ENCODE data around the gene ADK. TPM values are rescaled to one million over a fixed set of nuclear protein-coding genes. Genes with fewer than 3 reads are reported as not detected.
A peak's percentile ranks its signal among the peaks of the same experiment; 100 is the strongest.

ADK gene
- total RNA-seq, 1 donor from 2014 or later = 53.7 TPM

DNA sequence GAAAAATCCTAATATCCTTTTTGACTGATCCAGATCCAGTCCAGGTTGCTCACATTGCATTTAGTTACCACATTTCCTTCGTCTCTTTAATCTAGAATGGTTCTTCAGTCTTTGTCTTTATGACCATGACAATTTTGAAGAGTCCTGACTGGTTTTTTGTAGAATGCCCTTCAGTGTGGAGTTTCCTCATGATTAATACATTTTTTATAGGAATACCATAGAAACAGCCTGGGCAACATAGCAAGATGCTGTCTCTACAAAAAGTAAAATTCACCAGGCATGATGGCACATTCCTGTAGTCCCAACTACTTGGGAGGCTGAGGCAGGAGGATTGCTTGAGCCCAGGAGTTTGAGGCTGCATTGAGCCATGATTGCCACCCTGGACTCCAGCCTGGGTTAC is 390.4 kb downstream of the ADK start:
- H3K27me3 ChIP-seq (ENCODE audit: control insufficient read depth, insufficient read depth, low read length) = no peaks in the 10 kb centered on the region
- FAIRE-seq (no peak), DNase-seq (ENCODE audit: low read depth) (no peak)
- H3K36me3 ChIP-seq (ENCODE audit: control insufficient read depth, insufficient read depth, low read length) = no peaks in the 10 kb centered on the region
- H3K4me3 ChIP-seq (ENCODE audit: low read depth, low read length) = no peak overlapping the region
- TF ChIP-seq, protein P1, sequence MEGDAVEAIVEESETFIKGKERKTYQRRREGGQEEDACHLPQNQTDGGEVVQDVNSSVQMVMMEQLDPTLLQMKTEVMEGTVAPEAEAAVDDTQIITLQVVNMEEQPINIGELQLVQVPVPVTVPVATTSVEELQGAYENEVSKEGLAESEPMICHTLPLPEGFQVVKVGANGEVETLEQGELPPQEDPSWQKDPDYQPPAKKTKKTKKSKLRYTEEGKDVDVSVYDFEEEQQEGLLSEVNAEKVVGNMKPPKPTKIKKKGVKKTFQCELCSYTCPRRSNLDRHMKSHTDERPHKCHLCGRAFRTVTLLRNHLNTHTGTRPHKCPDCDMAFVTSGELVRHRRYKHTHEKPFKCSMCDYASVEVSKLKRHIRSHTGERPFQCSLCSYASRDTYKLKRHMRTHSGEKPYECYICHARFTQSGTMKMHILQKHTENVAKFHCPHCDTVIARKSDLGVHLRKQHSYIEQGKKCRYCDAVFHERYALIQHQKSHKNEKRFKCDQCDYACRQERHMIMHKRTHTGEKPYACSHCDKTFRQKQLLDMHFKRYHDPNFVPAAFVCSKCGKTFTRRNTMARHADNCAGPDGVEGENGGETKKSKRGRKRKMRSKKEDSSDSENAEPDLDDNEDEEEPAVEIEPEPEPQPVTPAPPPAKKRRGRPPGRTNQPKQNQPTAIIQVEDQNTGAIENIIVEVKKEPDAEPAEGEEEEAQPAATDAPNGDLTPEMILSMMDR (IDR thresholded peaks at IDR 0.05; ENCODE audit: insufficient read depth, low read length, severe bottlenecking) = no peak

DNA sequence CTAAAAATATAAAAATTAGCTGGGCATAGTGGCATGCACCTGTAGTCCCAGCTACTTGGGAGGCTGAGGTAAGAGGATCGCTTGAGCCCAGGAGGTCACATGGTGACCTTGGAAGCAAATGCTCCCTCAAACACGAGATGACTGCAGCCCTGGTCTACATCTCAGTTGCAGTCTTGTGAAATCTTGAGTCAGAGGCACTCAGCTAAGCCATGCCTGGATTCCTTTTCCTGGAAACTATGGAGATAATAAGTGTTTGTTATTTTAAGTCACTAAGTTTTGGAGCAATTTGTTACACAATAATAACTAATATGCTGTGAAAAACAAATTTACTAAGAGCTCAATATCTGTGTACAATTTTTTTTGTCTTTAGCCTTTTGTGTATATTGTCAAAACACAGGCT is 391.1 kb downstream of the ADK start:
- TF ChIP-seq, protein P1 (IDR thresholded peaks at IDR 0.05; ENCODE audit: insufficient read depth, low read length, severe bottlenecking) = no peak
- H3K4me3 ChIP-seq (ENCODE audit: low read depth, low read length) = no peak overlapping the region
- DNase-seq (ENCODE audit: low read depth) (peak; percentile 38), FAIRE-seq (no peak)
- H3K27me3 ChIP-seq (ENCODE audit: control insufficient read depth, insufficient read depth, low read length) = no peaks in the 10 kb centered on the region
- H3K36me3 ChIP-seq (ENCODE audit: control insufficient read depth, insufficient read depth, low read length) = no peaks in the 10 kb centered on the region

DNA sequence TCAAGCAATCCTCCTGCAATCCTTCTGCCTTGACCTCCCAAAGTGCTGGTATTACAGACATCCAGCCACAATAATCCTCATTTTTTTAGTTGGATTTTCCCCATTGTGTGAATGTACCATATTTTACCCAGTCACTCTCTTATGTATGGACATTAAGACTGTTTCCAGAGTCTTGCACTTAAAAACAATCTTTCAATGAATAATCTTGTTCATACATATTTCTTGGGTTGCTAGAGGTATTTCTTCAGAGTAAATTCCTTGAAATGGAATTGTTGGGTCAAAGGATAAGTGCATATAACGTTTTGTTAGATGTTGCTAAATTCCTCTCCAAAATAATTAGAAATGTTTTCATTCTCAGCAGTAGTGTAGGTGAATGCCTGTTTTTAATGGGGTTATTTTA is 392.3 kb downstream of the ADK start:
- FAIRE-seq (no peak), DNase-seq (ENCODE audit: low read depth) (no peak)
- no peak overlapping the region for H3K4me3 ChIP-seq (ENCODE audit: low read depth, low read length)
- no peaks in the 10 kb centered on the region for H3K27me3 ChIP-seq (ENCODE audit: control insufficient read depth, insufficient read depth, low read length)
- TF ChIP-seq, protein P1 (IDR thresholded peaks at IDR 0.05; ENCODE audit: insufficient read depth, low read length, severe bottlenecking) = no peak
- H3K36me3 ChIP-seq (ENCODE audit: control insufficient read depth, insufficient read depth, low read length) = no peaks in the 10 kb centered on the region

DNA sequence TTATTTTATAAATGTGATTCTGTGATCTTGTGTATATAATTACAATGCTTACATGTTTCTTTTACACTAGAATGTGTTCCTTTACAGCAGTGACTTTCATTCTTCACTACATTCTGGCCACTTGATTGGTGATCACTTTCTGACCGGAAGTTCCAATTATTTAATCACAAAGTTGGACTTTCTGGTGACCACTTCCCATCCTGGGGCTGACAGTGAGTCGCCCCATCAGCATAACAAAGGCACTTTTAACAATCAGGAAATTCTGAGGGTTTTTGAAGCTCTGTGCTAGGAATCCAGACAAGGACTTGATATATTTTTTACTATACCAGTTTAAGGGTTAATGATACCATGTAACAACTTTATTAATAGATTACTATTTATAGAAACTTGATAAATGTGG is 393.1 kb downstream of the ADK start:
- no peaks in the 10 kb centered on the region for H3K27me3 ChIP-seq (ENCODE audit: control insufficient read depth, insufficient read depth, low read length)
- DNase-seq (ENCODE audit: low read depth) (peak; percentile 2), FAIRE-seq (no peak)
- TF ChIP-seq, protein P1 (IDR thresholded peaks at IDR 0.05; ENCODE audit: insufficient read depth, low read length, severe bottlenecking) = no peak
- no peak overlapping the region for H3K4me3 ChIP-seq (ENCODE audit: low read depth, low read length)
- no peaks in the 10 kb centered on the region for H3K36me3 ChIP-seq (ENCODE audit: control insufficient read depth, insufficient read depth, low read length)

DNA sequence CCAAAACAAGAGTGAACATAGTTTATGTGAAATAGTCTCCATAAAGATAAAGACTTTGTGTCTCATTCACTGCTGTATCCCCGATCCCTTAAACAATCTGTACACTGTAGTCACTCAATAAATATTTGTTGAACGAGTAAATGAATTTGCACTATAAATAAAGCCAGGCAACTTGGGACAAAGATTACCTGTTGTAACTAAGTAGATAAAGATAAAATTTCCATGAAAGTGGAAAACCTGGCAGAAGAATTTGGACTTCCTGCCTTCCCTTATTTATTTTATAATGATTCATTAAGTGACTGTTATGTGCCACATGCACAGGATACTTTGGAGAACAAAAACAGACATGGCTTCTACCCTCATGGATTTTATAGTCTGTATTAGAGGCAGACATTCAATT is 397.7 kb downstream of the ADK start:
- DNase-seq (ENCODE audit: low read depth) (peak; percentile 32), FAIRE-seq (no peak)
- TF ChIP-seq, protein P1 (IDR thresholded peaks at IDR 0.05; ENCODE audit: insufficient read depth, low read length, severe bottlenecking) = no peak
- Histone ChIP-seq H3K27me3 (ENCODE audit: control insufficient read depth, insufficient read depth, low read length) (no peaks in the 10 kb centered on the region), H3K4me3 (ENCODE audit: low read depth, low read length) (no peak overlapping the region), H3K36me3 (ENCODE audit: control insufficient read depth, insufficient read depth, low read length) (no peaks in the 10 kb centered on the region)

DNA sequence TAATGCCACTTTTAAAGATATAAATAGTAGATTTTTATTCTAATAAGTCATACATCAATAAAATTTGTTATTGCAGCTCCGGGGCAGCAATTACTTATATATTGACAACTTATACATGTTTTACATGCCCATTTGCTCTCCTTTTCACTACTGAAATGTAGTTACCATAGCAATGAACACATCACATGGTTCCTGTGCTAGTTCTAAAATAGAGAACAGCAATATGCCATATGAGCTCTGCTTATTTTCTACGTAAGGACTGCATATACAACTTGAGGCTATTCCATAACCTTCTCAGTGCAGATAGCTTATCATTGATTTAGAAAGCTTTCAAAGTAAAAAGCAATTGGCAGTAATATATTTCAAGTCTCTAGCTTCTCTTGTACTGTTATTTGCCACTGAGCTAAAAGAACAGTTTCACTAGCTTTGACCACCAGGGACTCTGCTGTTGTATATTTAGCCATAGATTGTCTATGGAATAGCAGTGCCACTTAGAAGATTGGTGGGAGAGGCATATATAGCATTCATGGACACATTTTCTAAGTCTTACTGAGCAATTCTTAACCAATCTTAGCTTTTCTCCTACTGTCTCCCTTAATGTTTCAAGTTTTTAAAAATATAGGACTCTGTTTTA is 405.2 kb downstream of the ADK start:
- no peaks in the 10 kb centered on the region for H3K27me3 ChIP-seq (ENCODE audit: control insufficient read depth, insufficient read depth, low read length)
- no peak for FAIRE-seq
- peaks cover 3% of the 10 kb centered on the region for H3K36me3 ChIP-seq (ENCODE audit: control insufficient read depth, insufficient read depth, low read length)
- TF ChIP-seq, protein P1 (IDR thresholded peaks at IDR 0.05; ENCODE audit: insufficient read depth, low read length, severe bottlenecking) = no peak
- DNase-seq (ENCODE audit: low read depth) = no peak
- no peak overlapping the region for H3K4me3 ChIP-seq (ENCODE audit: low read depth, low read length)

All from bronchial epithelial cell (primary cell).